HG03571 (cell line): ENCODE results near the gene DESI2.

Experiments
- ATAC-seq: cut with Tn5 transposase; IDR thresholded peaks from one replicate; pipeline ENCODE4 v1.9.1; 2021; ENCODE audit not compliant: unreplicated experiment

The DESI2 gene

GRCh38 chr1:244751271-244751895 lies 98.5 kb downstream of the DESI2 start:
- ATAC-seq: no peak

- ATAC-seq: no peak
These were observed 102.7 kb downstream of the DESI2 start for GRCh38 chr1:244755673-244756072.

GRCh38 chr1:244757091-244757939 lies 104.4 kb downstream of the DESI2 start:
- ATAC-seq: no peak
